Renal pelvis (tissue), 4 donors: ENCODE measurements around the gene PRTN3. TPM values are rescaled to one million over a fixed set of nuclear protein-coding genes. Genes with fewer than 3 reads are reported as not detected.
A peak's percentile ranks its signal among the peaks of the same experiment; 100 is the strongest.
"Not testable (repeated sequence)": the region's sequence is repeated elsewhere in the genome, so short reads cannot be mapped to it uniquely, and the experiment has no call there.

Experiments
- DNase-seq: peaks from one replicate; pipeline ENCODE4 v3.0.0-alpha.2; 2013
- polyA plus RNA-seq, 3 donors: library from polyadenylated mRNA; unstranded; fragments of 120-200 nt; gene quantifications; one replicate each; pipeline ENCODE4 v1.2.1, GENCODE V29; 2013; ENCODE audit not compliant: insufficient read length in 3 of 3

Gene PRTN3
- polyA plus RNA-seq, 3 donors, result 1.2 to 2.0 (median 1.4) TPM

GRCh38 chr19:843180-843835 lies 2.5 kb downstream of the PRTN3 start:
- no peak for DNase-seq

- DNase-seq, result no peak
Observed at GRCh38 chr19:843836-844545, 3.2 kb downstream of the PRTN3 start.

DNA sequence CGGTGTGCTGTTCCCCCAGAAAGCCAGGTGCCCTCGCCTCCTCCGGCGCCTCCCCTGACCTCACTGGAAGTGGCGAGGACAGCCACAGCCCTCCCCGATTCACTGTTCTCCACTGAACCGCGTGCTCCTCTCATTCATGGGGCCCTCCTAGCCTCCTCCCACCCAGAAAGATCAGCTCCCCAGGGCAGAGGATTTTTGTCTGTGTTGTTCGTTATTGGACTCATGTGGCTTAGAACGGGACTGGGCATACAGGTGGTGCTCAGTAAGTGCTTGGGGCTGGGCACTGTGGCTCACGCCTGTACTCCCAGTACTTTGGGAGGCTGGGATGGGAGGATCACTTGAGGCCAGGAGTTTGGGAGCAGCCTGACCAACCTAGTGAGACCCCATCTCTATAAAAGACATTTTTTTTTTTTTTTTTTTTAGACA lies 3.8 kb downstream of the PRTN3 start:
- DNase-seq, result no peak

DNA sequence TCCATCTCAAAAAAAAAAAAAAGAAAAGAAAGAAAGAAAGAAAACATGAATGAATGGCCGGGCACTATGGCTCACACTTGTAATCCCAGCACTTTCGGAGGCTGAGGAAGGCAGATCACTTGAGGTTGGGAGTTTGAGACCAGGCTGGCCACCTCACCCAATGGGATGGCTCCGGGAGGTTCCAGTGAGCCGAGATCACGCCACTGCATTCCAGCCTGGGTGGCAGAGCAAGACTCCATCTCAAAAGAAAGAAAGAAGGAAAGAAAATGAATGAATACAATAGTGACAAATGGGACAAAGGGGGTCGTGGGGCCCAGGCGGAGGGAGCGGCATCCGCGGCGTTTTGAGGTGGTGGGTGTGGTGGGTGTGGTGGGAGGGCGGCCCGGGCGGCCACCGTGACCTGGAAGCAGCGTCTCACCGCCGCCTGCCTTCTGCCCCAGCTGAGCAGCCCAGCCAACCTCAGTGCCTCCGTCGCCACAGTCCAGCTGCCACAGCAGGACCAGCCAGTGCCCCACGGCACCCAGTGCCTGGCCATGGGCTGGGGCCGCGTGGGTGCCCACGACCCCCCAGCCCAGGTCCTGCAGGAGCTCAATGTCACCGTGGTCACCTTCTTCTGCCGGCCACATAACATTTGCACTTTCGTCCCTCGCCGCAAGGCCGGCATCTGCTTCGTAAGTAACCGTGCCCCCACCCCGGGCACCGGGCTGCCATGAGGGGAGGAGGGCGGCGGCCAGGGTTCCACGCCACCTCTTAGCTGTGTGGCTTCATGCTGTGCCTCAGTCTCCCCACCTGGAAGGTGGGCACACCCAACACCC lies 5.1 kb downstream of the PRTN3 start:
- no peak for DNase-seq

- DNase-seq, result no peak
Observed at GRCh38 chr19:848386-848921, 7.7 kb downstream of the PRTN3 start.

GRCh38 chr19:849195-849594 lies 8.4 kb downstream of the PRTN3 start:
- DNase-seq, result not testable (repeated sequence)

- DNase-seq, result peak; percentile 64
Observed at GRCh38 chr19:850221-850978, 9.6 kb downstream of the PRTN3 start.

- DNase-seq, result no peak
Observed at GRCh38 chr19:850979-851335, 10.2 kb downstream of the PRTN3 start.

DNA sequence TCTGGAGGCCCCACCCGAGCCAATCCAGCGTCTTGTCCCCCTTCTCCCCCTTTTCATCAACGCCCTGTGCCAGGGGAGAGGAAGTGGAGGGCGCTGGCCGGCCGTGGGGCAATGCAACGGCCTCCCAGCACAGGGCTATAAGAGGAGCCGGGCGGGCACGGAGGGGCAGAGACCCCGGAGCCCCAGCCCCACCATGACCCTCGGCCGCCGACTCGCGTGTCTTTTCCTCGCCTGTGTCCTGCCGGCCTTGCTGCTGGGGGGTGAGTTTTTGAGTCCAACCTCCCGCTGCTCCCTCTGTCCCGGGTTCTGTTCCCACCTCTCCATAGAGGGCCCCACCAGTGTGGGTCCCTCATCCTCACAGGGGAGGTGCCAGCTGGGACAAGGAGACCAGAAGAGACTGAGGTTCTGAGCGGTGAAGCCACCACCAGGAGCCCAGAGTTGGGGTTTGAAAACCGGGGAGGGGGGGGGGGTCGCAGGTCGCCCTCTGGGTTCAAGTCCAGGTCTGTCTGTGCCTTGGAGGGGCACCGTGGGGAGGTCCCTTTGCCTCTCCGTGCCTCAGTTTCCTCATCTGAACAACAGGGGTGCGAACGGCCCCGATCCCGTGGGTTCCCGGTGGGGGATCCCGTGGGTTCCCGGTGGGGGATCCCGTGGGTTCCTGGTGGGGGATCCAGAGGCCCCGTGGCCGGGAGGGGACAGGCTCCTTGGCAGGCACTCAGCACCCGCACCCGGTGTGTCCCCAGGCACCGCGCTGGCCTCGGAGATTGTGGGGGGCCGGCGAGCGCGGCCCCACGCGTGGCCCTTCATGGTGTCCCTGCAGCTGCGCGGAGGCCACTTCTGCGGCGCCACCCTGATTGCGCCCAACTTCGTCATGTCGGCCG lies 11.6 kb downstream of the PRTN3 start, which contains the start of gene ELANE:
Gene ELANE (plus strand): TSS at position 168 of the 878 bp plus-strand sequence. CDS start 26 bp downstream, at position 194.
- no peak for DNase-seq

DNA sequence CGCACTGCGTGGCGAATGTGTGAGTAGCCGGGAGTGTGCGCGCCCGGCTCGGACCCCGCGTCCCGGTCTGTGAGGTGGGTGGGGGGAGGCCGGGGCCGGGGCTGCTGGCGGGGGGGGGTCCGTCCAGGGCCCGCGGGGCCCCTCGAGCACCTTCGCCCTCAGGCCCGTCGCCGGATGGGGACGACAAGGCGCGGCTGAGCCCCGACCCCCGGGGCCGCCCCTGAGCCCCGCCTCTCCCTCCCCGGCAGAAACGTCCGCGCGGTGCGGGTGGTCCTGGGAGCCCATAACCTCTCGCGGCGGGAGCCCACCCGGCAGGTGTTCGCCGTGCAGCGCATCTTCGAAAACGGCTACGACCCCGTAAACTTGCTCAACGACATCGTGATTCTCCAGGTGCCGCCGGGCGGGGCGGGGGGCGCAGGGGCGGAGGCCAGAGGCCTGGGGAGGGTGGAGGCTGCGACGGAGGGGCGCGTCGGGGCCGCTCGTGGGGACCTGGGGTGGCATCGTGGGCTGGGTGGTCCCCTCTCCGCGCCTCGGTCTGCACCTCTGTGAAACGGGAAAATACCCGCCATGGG lies 12.3 kb downstream of the PRTN3 start:
- no peak for DNase-seq

DNA sequence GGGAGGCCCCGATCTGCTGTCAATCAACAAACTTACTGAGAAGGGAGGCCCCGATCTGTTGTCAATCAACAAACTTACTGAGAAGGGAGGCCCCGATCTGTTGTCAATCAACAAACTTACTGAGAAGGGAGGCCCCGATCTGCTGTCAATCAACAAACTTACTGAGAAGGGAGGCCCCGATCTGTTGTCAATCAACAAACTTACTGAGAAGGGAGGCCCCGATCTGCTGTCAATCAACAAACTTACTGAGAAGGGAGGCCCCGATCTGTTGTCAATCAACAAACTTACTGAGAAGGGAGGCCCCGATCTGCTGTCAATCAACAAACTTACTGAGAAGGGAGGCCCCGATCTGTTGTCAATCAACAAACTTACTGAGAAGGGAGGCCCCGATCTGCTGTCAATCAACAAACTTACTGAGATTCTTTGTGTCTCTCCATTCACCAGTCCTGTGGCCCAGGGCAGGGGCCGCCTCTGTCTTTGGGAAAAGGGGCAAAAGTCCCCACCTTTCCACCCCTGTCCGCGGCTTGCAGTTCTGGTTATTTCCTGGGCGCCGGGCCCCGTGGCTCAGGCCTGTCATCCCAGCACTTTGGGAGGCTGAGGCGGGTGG lies 12.9 kb downstream of the PRTN3 start:
- not testable (repeated sequence) for DNase-seq

DNA sequence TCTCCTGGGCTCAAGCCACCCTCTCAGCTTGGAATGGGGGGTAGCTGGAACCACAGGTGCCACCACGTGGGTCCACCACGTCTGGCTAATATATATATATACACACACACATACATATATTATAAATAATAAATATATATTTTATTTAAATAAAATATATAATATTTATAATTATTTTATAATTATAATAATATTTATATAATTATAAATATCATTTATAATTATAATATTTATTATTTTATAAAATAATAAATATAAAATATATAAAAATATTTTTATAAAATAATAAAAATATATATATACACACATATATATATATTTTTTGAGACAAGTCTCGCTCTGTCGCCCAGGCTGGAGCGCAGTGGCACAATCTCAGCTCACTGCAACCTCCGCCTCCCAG lies 13.8 kb downstream of the PRTN3 start:
- no peak for DNase-seq

DNA sequence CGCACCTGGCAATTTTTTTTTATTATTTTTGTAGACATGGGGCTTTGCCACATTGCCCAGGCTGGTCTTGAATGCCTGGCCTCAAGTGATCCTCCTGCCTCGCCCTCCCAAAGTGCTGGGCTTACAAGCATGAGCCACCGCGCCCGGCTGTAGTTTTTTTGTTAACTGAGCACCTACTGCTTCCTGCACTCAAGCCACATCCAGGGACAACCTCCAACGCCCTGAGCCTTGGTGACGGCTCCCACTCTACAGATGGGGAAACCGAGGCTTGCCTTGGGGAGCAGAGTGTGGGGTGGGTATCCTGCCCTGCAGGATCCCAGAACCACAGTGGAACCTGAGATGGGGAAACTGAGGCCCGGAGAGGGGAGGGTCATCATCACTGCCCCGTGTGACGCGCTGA lies 14.3 kb downstream of the PRTN3 start:
- DNase-seq, result no peak

- no peak for DNase-seq
Observed at GRCh38 chr19:855566-856120, 14.8 kb downstream of the PRTN3 start.

GRCh38 chr19:858284-858683 lies 17.5 kb downstream of the PRTN3 start:
- no peak for DNase-seq

- no peak for DNase-seq
Observed at GRCh38 chr19:858868-859843, 18.4 kb downstream of the PRTN3 start, which contains the start of gene CFD. Gene CFD (plus strand): TSS chr19:859664. CDS start chr19:859690, 26 bp downstream.

- DNase-seq, result no peak
Observed at GRCh38 chr19:861141-861755, 20.4 kb downstream of the PRTN3 start.
